HEK293 (cell line): ENCODE data around the gene NMNAT2.
A peak's percentile ranks its signal among the peaks of the same experiment; 100 is the strongest.

ENCODE experiments used
- CTCF ChIA-PET: fragments of 350-600 bp; formaldehyde crosslinking; extraction: SDS; loops from one replicate; lab custom pipeline; 2021; ENCODE audit warnings: antibody characterized with exemption; lab: Yijun Ruan, JAX
- POLR2A ChIA-PET: fragments of 300-600 bp; formaldehyde crosslinking; extraction: SDS; loops from one replicate; lab custom pipeline; 2020; ENCODE audit warnings: antibody characterized with exemption, inconsistent platforms; lab: Yijun Ruan, JAX
- H3K27ac ChIP-seq: fragments of 200-500 bp; sonication (Bioruptor generic); 2 replicates; pipeline ENCODE4 v1.5.1; 2014; ENCODE audit warnings: low read depth, low read length, control low read depth, inconsistent platforms; ENCODE audit errors: extremely low read depth
- H3K36me3 ChIP-seq, 2 experiments: fragments of 200-500 bp in 1 of 2; sonication (Bioruptor generic) in 1 of 2; 1 replicate in 1 of 2; 2 replicates in 1 of 2; pipeline ENCODE4 v1.5.1; 2014 to 2017; ENCODE audit warnings: inconsistent platforms in 2 of 2, low read length in 2 of 2; ENCODE audit not compliant: control insufficient read depth in 2 of 2, insufficient read depth in 1 of 2
- H3K4me1 ChIP-seq: fragments of 200-500 bp; sonication (Bioruptor generic); 2 replicates; pipeline ENCODE4 v1.5.1; 2014; ENCODE audit warnings: mild to moderate bottlenecking, low read length, inconsistent platforms; ENCODE audit not compliant: control insufficient read depth, insufficient read depth
- H3K4me3 ChIP-seq: 2 replicates; pipeline ENCODE4 v1.5.1; 2011; ENCODE audit warnings: low read depth, mild to moderate bottlenecking, control low read depth, low read length, moderate library complexity
- H3K9me3 ChIP-seq: fragments of 200-500 bp; sonication (Bioruptor generic); 2 replicates; pipeline ENCODE4 v1.5.1; 2014; ENCODE audit warnings: low read depth, low read length, inconsistent platforms; ENCODE audit not compliant: control insufficient read depth, insufficient read depth
- AEBP2 ChIP-seq: fragments of 450-650 bp; formaldehyde crosslinking; IDR thresholded peaks from 2 replicates; pipeline ENCODE4 v1.5.1; 2016; ENCODE audit warnings: missing biosample characterization, missing genetic modification characterization, borderline replicate concordance
- BCL6B ChIP-seq: fragments of 450-650 bp; formaldehyde crosslinking; IDR thresholded peaks from 2 replicates; pipeline ENCODE4 v1.5.1; 2017; ENCODE audit warnings: missing biosample characterization, missing genetic modification characterization
- EGR2 ChIP-seq: fragments of 450-650 bp; formaldehyde crosslinking; IDR thresholded peaks from 2 replicates; pipeline ENCODE4 v1.5.1; 2016; ENCODE audit warnings: low read depth, missing biosample characterization, missing genetic modification characterization
- HOXA7 ChIP-seq: sonication (generic); formaldehyde crosslinking; IDR thresholded peaks from 2 replicates; pipeline ENCODE4 v1.8.1; 2022; ENCODE audit warnings: missing genetic modification reagents, borderline replicate concordance
- MZF1 ChIP-seq: fragments of 450-650 bp; formaldehyde crosslinking; IDR thresholded peaks from 2 replicates; pipeline ENCODE4 v1.5.1; 2017; ENCODE audit warnings: missing biosample characterization, missing genetic modification characterization, borderline replicate concordance
- OSR2 ChIP-seq: fragments of 450-650 bp; formaldehyde crosslinking; IDR thresholded peaks from 2 replicates; pipeline ENCODE4 v1.5.1; 2016; ENCODE audit warnings: missing biosample characterization, missing genetic modification characterization
- PRDM2 ChIP-seq: fragments of 450-650 bp; formaldehyde crosslinking; IDR thresholded peaks from 2 replicates; pipeline ENCODE4 v1.5.1; 2016; ENCODE audit warnings: missing biosample characterization, missing genetic modification characterization, borderline replicate concordance
- ZNF112 ChIP-seq: fragments of 450-650 bp; formaldehyde crosslinking; IDR thresholded peaks from 2 replicates; pipeline ENCODE4 v1.5.0; 2017; ENCODE audit warnings: missing biosample characterization, missing genetic modification characterization
- ZNF274 ChIP-seq, 2 experiments: fragments of 200-500 bp in 1 of 2; fragments of 450-650 bp in 1 of 2; sonication (Bioruptor generic) in 1 of 2; formaldehyde crosslinking in 1 of 2; IDR thresholded peaks; 2 replicates each; pipeline versions ENCODE4 v1.5.1 to v1.6.1; 2014 to 2016; ENCODE audit warnings: borderline replicate concordance in 1 of 2, inconsistent platforms in 1 of 2, low read length in 1 of 2, missing biosample characterization in 1 of 2, missing genetic modification characterization in 1 of 2
- ZNF354C ChIP-seq: fragments of 450-650 bp; formaldehyde crosslinking; IDR thresholded peaks from 2 replicates; pipeline ENCODE4 v1.5.1; 2016; ENCODE audit warnings: missing biosample characterization, missing genetic modification characterization, low read depth, borderline replicate concordance
- ZNF37A ChIP-seq: fragments of 450-650 bp; IDR thresholded peaks from 2 replicates; pipeline ENCODE4 v1.5.1; 2018; ENCODE audit warnings: missing biosample characterization, missing genetic modification characterization
- ZNF558 ChIP-seq: fragments of 450-650 bp; formaldehyde crosslinking; IDR thresholded peaks from 2 replicates; pipeline ENCODE4 v1.5.1; 2016; ENCODE audit warnings: missing biosample characterization, missing genetic modification characterization
- ZNF664 ChIP-seq: fragments of 450-650 bp; formaldehyde crosslinking; IDR thresholded peaks from 2 replicates; pipeline ENCODE4 v1.5.1; 2016; ENCODE audit warnings: missing biosample characterization, missing genetic modification characterization
- ZNF777 ChIP-seq: fragments of 450-650 bp; formaldehyde crosslinking; IDR thresholded peaks from 2 replicates; pipeline ENCODE4 v1.5.1; 2017; ENCODE audit warnings: missing biosample characterization, missing genetic modification characterization, borderline replicate concordance
- ZNF843 ChIP-seq: fragments of 450-650 bp; formaldehyde crosslinking; IDR thresholded peaks from 2 replicates; pipeline ENCODE4 v1.5.1; 2016; ENCODE audit warnings: missing biosample characterization, missing genetic modification characterization
- ZSCAN4 ChIP-seq: fragments of 450-650 bp; formaldehyde crosslinking; IDR thresholded peaks from 2 replicates; pipeline ENCODE4 v1.5.1; 2017; ENCODE audit warnings: missing biosample characterization, missing genetic modification characterization
- TF ChIP-seq, protein P1 (sequence below): fragments of 450-650 bp; formaldehyde crosslinking; IDR thresholded peaks from 2 replicates; pipeline ENCODE4 v1.5.1; 2016; ENCODE audit warnings: missing biosample characterization, missing genetic modification characterization
- TF ChIP-seq, protein P2 (sequence below): fragments of 450-650 bp; formaldehyde crosslinking; IDR thresholded peaks from 2 replicates; pipeline ENCODE4 v1.5.1; 2016; ENCODE audit warnings: missing biosample characterization, missing genetic modification characterization, low read depth
- TF ChIP-seq, protein P3 (sequence below): fragments of 450-650 bp; formaldehyde crosslinking; IDR thresholded peaks from 2 replicates; pipeline ENCODE4 v1.5.1; 2016; ENCODE audit warnings: missing biosample characterization, missing genetic modification characterization

NMNAT2 gene

GRCh38 chr1:183209533-183210158 lies 208.5 kb downstream of the NMNAT2 start:
- no peak overlapping the region for H3K27ac ChIP-seq
- no peaks in the 10 kb centered on the region for H3K4me1 ChIP-seq
- no peak overlapping the region for H3K4me3 ChIP-seq
- H3K9me3 ChIP-seq, result no peaks in the 10 kb centered on the region
- H3K36me3 ChIP-seq, result no peaks in the 10 kb centered on the region
- CTCF ChIA-PET, result interaction anchor here (0.5 to 1.6 kb wide), 8 partner anchors 10 to 356 kb away, joined by 3 to 8 read pairs (median 3); no protein-coding TSS in a partner anchor
- POLR2A ChIA-PET, result interaction anchor here (0.9 kb wide), 1 partner anchor 160 kb away, joined by 4 read pairs; no protein-coding TSS in a partner anchor
- TF ChIP-seq ZNF274 (IDR thresholded peaks at IDR 0.05; ENCODE audit: low read length), result no peak
- no peak for TF ChIP-seq ZNF274 (tag by site-specific recombination; IDR thresholded peaks at IDR 0.05; ENCODE audit: borderline replicate concordance)
- no peak for TF ChIP-seq ZNF37A (tag by site-specific recombination)
- TF ChIP-seq ZNF354C, result no peak
- TF ChIP-seq BCL6B, result no peak
- peak; percentile 21; the same call in 1 of the 2 replicates for TF ChIP-seq ZNF843 (tag by site-specific recombination)
- no peak for TF ChIP-seq EGR2 (tag by site-specific recombination)
- TF ChIP-seq ZNF112, result no peak
- no peak for TF ChIP-seq ZNF777 (tag by site-specific recombination)
- TF ChIP-seq PRDM2 (tag by site-specific recombination), result no peak
- no peak for TF ChIP-seq HOXA7
- no peak for TF ChIP-seq OSR2
- no peak for TF ChIP-seq AEBP2
- TF ChIP-seq, protein P1, sequence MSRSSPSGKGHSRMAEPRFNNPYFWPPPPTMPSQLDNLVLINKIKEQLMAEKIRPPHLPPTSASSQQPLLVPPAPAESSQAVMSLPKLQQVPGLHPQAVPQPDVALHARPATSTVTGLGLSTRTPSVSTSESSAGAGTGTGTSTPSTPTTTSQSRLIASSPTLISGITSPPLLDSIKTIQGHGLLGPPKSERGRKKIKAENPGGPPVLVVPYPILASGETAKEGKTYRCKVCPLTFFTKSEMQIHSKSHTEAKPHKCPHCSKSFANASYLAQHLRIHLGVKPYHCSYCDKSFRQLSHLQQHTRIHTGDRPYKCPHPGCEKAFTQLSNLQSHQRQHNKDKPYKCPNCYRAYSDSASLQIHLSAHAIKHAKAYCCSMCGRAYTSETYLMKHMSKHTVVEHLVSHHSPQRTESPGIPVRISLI (tag by site-specific recombination), result peak; percentile 84; the same call in 1 of the 2 replicates
- no peak for TF ChIP-seq ZSCAN4 (tag by site-specific recombination)
- no peak for TF ChIP-seq ZNF558 (tag by site-specific recombination)
- TF ChIP-seq, protein P2, sequence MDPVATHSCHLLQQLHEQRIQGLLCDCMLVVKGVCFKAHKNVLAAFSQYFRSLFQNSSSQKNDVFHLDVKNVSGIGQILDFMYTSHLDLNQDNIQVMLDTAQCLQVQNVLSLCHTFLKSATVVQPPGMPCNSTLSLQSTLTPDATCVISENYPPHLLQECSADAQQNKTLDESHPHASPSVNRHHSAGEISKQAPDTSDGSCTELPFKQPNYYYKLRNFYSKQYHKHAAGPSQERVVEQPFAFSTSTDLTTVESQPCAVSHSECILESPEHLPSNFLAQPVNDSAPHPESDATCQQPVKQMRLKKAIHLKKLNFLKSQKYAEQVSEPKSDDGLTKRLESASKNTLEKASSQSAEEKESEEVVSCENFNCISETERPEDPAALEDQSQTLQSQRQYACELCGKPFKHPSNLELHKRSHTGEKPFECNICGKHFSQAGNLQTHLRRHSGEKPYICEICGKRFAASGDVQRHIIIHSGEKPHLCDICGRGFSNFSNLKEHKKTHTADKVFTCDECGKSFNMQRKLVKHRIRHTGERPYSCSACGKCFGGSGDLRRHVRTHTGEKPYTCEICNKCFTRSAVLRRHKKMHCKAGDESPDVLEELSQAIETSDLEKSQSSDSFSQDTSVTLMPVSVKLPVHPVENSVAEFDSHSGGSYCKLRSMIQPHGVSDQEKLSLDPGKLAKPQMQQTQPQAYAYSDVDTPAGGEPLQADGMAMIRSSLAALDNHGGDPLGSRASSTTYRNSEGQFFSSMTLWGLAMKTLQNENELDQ (tag by site-specific recombination), result no peak
- no peak for TF ChIP-seq ZNF664 (tag by site-specific recombination)
- TF ChIP-seq, protein P3, sequence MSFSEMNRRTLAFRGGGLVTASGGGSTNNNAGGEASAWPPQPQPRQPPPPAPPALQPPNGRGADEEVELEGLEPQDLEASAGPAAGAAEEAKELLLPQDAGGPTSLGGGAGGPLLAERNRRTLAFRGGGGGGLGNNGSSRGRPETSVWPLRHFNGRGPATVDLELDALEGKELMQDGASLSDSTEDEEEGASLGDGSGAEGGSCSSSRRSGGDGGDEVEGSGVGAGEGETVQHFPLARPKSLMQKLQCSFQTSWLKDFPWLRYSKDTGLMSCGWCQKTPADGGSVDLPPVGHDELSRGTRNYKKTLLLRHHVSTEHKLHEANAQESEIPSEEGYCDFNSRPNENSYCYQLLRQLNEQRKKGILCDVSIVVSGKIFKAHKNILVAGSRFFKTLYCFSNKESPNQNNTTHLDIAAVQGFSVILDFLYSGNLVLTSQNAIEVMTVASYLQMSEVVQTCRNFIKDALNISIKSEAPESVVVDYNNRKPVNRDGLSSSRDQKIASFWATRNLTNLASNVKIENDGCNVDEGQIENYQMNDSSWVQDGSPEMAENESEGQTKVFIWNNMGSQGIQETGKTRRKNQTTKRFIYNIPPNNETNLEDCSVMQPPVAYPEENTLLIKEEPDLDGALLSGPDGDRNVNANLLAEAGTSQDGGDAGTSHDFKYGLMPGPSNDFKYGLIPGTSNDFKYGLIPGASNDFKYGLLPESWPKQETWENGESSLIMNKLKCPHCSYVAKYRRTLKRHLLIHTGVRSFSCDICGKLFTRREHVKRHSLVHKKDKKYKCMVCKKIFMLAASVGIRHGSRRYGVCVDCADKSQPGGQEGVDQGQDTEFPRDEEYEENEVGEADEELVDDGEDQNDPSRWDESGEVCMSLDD (tag by site-specific recombination), result no peak
- no peak for TF ChIP-seq MZF1 (tag by site-specific recombination)
